OCI-LY3 (cell line): ENCODE results near the gene PCSK4.
"Not testable (repeated sequence)": the region's sequence is repeated elsewhere in the genome, so short reads cannot be mapped to it uniquely, and the experiment has no call there.

ENCODE experiments used
- H2AFZ ChIP-seq: fragments of 200-600, 300-600 bp; shearing (Covaris generic); 2 replicates; pipeline ENCODE4 v1.6.0; 2014; ENCODE audit warnings: antibody characterized with exemption, low read depth, low read length
- H3K27ac ChIP-seq: fragments of 200-600, 300-600 bp; sonication (generic); 2 replicates; pipeline ENCODE4 v1.5.1; 2014; ENCODE audit warnings: mild to moderate bottlenecking, low read length, moderate library complexity, mixed read lengths
- H3K27me3 ChIP-seq: fragments of 200-600, 300-600 bp; sonication (generic); 2 replicates; pipeline ENCODE4 v1.6.1; 2014; ENCODE audit warnings: low read depth, low read length, mixed read lengths
- H3K36me3 ChIP-seq: fragments of 200-600, 300-600 bp; sonication (generic); replicated peaks from 2 replicates; pipeline ENCODE3; 2014; ENCODE audit warnings: low read depth, low read length, mixed read lengths
- H3K4me1 ChIP-seq: fragments of 300-600, 200-600 bp; sonication (generic); 2 replicates; pipeline ENCODE4 v1.6.1; 2014; ENCODE audit warnings: low read length, mixed read lengths
- H3K4me2 ChIP-seq: fragments of 200-600, 300-600 bp; sonication (generic); 2 replicates; pipeline ENCODE4 v1.6.1; 2014; ENCODE audit warnings: low read length, mixed read lengths
- H3K4me3 ChIP-seq: fragments of 300-600, 200-600 bp; sonication (generic); 2 replicates; pipeline ENCODE4 v1.5.1; 2014; ENCODE audit warnings: antibody characterized with exemption, mild to moderate bottlenecking, low read length, moderate library complexity
- H3K79me2 ChIP-seq: fragments of 300-600, 200-600 bp; shearing (Covaris generic); 2 replicates; pipeline ENCODE4 v1.6.1; 2014; ENCODE audit warnings: mild to moderate bottlenecking, low read length, mixed read lengths
- H3K9ac ChIP-seq: fragments of 300-600, 200-600 bp; shearing (Covaris generic); 2 replicates; pipeline ENCODE4 v1.6.0; 2014; ENCODE audit warnings: mild to moderate bottlenecking, low read length, moderate library complexity
- H3K9me3 ChIP-seq: fragments of 200-600, 300-600 bp; shearing (Covaris generic); 2 replicates; pipeline ENCODE4 v1.6.1; 2014; ENCODE audit warnings: low read length, mixed read lengths; ENCODE audit not compliant: insufficient read depth
- H4K20me1 ChIP-seq: fragments of 200-600, 300-600 bp; sonication (generic); 2 replicates; pipeline ENCODE4 v1.6.1; 2016; ENCODE audit warnings: low read length, mixed read lengths; ENCODE audit not compliant: insufficient read depth
- CTCF ChIP-seq: fragments of 200-600, 300-600 bp; sonication (generic); IDR thresholded peaks from 2 replicates; pipeline ENCODE4 v1.5.1; 2014; ENCODE audit warnings: antibody characterized with exemption, low read length, low read depth
- EZH2phosphoT487 ChIP-seq: fragments of 200-600 bp; shearing (Covaris generic); IDR thresholded peaks from 2 replicates; pipeline ENCODE4 v1.6.1; 2018; ENCODE audit warnings: antibody characterized with exemption, mixed run types, low read depth

The PCSK4 gene

GRCh38 chr19:1490311-1491113, at the start of gene PCSK4:
PCSK4 (minus strand) TSS chr19:1490350; CDS start chr19:1490346, 4 bp downstream.
- Histone ChIP-seq H4K20me1 (no peaks in the 10 kb centered on the region), H2AFZ (no peak within 1 kb of the TSS), H3K36me3 (no peaks in the 10 kb centered on the region)

GRCh38 chr19:1539749-1540148, 49.6 kb upstream of the PCSK4 start:
- not testable (repeated sequence) for H3K4me3 ChIP-seq, H3K4me2 ChIP-seq, H2AFZ ChIP-seq, H3K27me3 ChIP-seq, H4K20me1 ChIP-seq, H3K9ac ChIP-seq, H3K9me3 ChIP-seq, H3K79me2 ChIP-seq, H3K36me3 ChIP-seq, H3K4me1 ChIP-seq, H3K27ac ChIP-seq

More at GRCh38 chr19:1490311-1491113, at the start of gene PCSK4:
- Histone ChIP-seq H3K27ac (no peak within 1 kb of the TSS), H3K4me2 (no peak within 1 kb of the TSS), H3K9me3 (no peaks in the 10 kb centered on the region), H3K4me3 (no peak within 1 kb of the TSS), H3K79me2 (no peaks in the 10 kb centered on the region), H3K9ac (no peak within 1 kb of the TSS), H3K4me1 (no peaks in the 10 kb centered on the region), H3K27me3 (no peaks in the 10 kb centered on the region)
- TF ChIP-seq CTCF = no peak
- no peak for TF ChIP-seq EZH2phosphoT487

- peaks cover 5% of the 10 kb centered on the region for H3K27me3 ChIP-seq
- no peak overlapping the region for H3K27ac ChIP-seq
- no peaks in the 10 kb centered on the region for H4K20me1 ChIP-seq
- H3K4me3 ChIP-seq = no peak overlapping the region
- no peak for TF ChIP-seq EZH2phosphoT487
- TF ChIP-seq CTCF = no peak
- H2AFZ ChIP-seq = no peak overlapping the region
- H3K9ac ChIP-seq = no peak overlapping the region
- no peaks in the 10 kb centered on the region for H3K4me1 ChIP-seq
- H3K9me3 ChIP-seq = no peaks in the 10 kb centered on the region
- H3K79me2 ChIP-seq = no peaks in the 10 kb centered on the region
- H3K36me3 ChIP-seq = no peaks in the 10 kb centered on the region
- H3K4me2 ChIP-seq = no peak overlapping the region
Observed at GRCh38 chr19:1538978-1539377, 48.8 kb upstream of the PCSK4 start.

- not testable (repeated sequence) for H3K4me2 ChIP-seq, H4K20me1 ChIP-seq, H3K9me3 ChIP-seq, H3K9ac ChIP-seq, H3K4me3 ChIP-seq, H3K27ac ChIP-seq, H2AFZ ChIP-seq, H3K4me1 ChIP-seq, H3K36me3 ChIP-seq, H3K27me3 ChIP-seq, H3K79me2 ChIP-seq
Observed at GRCh38 chr19:1535699-1536098, 45.5 kb upstream of the PCSK4 start.

GRCh38 chr19:1534972-1535371, 44.8 kb upstream of the PCSK4 start:
- no peaks in the 10 kb centered on the region for H3K4me1 ChIP-seq
- H3K36me3 ChIP-seq = no peaks in the 10 kb centered on the region
- TF ChIP-seq CTCF (no peak), EZH2phosphoT487 (no peak)
- no peak overlapping the region for H2AFZ ChIP-seq
- no peak overlapping the region for H3K4me3 ChIP-seq
- no peak overlapping the region for H3K9ac ChIP-seq
- H3K27me3 ChIP-seq = no peaks in the 10 kb centered on the region
- no peaks in the 10 kb centered on the region for H3K79me2 ChIP-seq
- H3K27ac ChIP-seq = no peak overlapping the region
- no peaks in the 10 kb centered on the region for H4K20me1 ChIP-seq
- no peak overlapping the region for H3K4me2 ChIP-seq
- H3K9me3 ChIP-seq = no peaks in the 10 kb centered on the region
